Astrocyte of the cerebellum (primary cell): ENCODE data around the gene VSTM2B.

Experiments used
- DNase-seq: peaks from one replicate; pipeline ENCODE4 v3.0.0-alpha.2; 2011; ENCODE audit warnings: low read depth
- H3K4me3 ChIP-seq: 2 replicates; pipeline ENCODE4 v1.5.1; 2011; ENCODE audit warnings: mild to moderate bottlenecking, low read depth, low read length, moderate library complexity
- in situ Hi-C: cut with HindIII; loops from 2 replicates; pipeline ENCODE4 v1.10.0; 2017; ENCODE audit warnings: low sequenced_read_pairs
- TF ChIP-seq, protein P1 (sequence below): IDR thresholded peaks from 2 replicates; pipeline ENCODE4 v1.5.1; 2012; ENCODE audit warnings: low read length, low read depth, moderate library complexity, mild to moderate bottlenecking; ENCODE audit errors: missing control alignments

VSTM2B gene

DNA sequence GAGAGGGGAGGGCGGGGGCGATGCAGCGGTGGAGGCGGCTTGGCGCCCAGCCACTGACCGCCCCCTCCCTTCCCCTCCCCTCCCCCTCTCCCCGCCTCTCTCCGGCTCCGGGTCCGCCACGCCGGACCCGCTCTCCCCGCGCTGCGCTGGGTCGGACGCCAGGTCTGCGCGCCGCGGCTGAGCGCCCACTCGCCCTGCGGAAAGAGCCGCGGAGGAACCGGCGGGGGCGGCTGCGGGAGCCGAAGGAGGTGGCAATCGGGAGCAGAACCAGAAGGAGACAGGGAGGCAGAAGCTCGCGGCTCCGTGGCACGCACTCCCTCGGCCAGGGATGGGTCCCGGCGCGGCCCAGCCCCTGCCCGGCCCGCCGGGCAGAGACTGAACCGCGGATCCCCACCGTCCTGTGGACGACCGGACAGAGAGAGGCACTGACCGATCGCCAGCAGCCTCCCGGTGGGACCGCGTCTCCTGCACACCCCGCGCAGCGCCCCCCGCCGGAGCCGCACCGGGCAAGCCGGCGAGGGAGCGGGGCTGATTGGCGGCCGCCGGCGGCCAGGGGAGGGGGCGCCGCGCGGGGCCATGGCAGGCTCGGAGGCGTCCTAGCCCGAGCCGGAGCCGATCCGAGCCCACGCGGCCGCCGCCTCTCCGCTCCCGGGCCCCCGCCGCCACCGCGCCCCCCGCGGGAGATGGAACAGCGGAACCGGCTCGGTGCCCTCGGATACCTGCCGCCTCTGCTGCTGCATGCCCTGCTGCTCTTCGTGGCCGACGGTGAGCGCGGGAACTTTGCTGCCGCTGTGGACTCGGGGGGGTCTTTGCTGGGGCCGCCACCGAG, at the start of gene VSTM2B:
Gene VSTM2B (plus strand): TSS at position 94 of the 829 bp plus-strand sequence. CDS start 590 bp downstream, at position 684.
- DNase-seq, result no peak
- H3K4me3 ChIP-seq, result no peak within 1 kb of the TSS
- in situ Hi-C loops, result no loop called here
- TF ChIP-seq, protein P1, sequence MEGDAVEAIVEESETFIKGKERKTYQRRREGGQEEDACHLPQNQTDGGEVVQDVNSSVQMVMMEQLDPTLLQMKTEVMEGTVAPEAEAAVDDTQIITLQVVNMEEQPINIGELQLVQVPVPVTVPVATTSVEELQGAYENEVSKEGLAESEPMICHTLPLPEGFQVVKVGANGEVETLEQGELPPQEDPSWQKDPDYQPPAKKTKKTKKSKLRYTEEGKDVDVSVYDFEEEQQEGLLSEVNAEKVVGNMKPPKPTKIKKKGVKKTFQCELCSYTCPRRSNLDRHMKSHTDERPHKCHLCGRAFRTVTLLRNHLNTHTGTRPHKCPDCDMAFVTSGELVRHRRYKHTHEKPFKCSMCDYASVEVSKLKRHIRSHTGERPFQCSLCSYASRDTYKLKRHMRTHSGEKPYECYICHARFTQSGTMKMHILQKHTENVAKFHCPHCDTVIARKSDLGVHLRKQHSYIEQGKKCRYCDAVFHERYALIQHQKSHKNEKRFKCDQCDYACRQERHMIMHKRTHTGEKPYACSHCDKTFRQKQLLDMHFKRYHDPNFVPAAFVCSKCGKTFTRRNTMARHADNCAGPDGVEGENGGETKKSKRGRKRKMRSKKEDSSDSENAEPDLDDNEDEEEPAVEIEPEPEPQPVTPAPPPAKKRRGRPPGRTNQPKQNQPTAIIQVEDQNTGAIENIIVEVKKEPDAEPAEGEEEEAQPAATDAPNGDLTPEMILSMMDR, result no peak

DNA sequence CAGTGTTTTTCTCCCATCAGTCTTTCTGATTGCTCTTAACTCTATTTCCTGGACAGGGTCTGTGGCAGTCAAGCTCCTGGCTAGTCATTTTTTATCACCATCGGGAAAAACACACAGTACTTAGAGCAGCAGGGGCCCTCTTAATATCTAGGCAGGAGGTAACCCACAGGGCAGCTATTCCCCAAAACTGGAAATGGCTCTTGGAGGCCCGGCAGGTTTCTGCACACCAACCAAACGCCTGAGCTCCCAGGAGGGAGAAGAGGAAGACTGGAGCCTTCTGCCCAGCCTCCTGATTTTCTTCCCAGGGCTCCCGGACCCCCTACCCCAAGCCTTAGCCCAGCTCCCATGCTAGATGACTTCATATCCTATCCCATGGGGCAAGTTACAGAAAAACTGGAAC, 49.3 kb upstream of the VSTM2B start:
- DNase-seq, result no peak
- H3K4me3 ChIP-seq, result no peak overlapping the region
- in situ Hi-C loops, result no loop called here
- TF ChIP-seq, protein P1, result no peak

DNA sequence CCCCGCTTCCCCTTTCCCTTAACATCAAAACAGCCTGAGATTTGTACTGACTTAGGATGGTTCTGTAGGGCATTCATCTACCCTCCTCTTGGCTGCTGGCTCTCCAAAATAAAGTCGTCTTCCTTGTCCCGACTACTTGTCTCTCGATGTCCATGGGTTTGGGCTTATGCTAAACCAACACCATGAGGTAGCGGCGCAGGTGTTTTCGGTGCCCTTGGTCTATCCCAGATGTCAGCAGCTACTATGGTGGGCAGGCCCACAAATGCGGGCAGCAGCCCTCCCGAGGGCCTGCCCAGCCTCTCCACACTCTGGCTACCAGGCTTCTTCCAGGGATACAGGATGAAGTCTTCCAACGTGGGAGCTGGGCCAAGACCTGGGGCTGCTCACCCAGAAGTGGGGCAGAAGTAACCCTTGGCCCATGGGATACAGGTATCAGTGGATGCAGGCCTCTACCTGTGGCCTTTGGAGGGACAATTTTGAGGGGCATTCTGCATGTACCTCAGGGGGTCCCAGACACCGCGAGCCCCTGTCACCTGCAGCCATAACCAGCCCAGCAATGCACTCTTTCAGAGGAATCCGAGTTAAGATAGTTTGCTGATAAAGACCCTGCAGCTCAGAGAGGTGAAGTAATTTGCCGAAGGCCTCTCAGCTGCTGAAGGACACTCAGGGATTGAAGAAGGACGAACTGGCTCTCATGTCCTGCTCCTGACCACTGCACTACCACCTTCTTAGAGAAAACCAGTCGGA, 47.8 kb upstream of the VSTM2B start:
- in situ Hi-C loops, result no loop called here
- no peak for DNase-seq
- H3K4me3 ChIP-seq, result no peak overlapping the region
- TF ChIP-seq, protein P1, result no peak

DNA sequence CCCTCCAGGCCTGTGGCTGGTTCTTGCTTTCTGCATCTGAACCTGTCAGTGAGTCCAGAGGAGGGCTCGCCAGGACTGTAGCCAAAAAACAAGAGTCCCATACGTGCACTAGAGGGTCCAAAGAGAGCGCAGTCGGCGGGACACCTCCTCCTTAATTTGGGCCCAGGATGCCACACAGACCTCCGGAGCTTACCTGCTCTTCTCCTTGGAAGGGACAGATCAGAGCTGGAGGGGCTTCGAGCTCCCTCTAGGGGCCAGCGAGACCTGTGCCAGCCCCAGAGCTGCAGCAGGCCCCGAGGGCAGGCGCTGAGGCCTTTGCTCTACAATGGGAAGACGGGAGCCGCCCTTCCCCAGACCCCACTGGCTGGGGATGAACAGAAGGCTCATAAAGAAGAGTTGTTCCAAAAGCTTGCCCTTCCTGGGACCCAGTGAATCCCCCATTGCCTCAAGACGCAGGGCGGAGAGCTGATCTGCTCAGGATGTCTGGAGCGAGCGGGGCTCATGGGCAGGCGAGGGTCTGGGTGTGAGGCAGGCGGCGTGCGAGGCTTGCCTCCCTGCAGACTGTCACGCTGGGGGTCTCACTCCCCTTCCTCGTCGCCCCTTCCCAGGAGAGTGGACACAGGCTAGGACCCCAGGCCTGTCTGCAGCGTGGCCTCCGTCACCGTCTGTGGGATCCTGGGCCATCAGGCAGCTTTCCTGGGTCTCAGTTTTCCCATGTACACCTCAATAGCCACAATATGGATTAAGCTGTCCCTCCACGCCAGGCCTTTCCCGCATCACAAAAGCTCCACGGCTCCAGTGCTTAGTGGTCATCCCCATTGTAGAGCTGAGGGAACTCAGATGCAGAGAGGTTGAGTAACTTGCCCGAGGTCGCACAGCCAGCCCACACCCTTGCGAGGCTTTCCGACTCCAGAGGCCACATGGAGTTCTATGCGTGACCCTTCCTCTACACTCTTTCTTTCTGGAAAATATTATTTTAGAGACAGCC, 46.9 kb upstream of the VSTM2B start:
- in situ Hi-C loops, result no loop called here
- TF ChIP-seq, protein P1, result peak; percentile 2
- DNase-seq, result no peak
- H3K4me3 ChIP-seq, result no peak overlapping the region

DNA sequence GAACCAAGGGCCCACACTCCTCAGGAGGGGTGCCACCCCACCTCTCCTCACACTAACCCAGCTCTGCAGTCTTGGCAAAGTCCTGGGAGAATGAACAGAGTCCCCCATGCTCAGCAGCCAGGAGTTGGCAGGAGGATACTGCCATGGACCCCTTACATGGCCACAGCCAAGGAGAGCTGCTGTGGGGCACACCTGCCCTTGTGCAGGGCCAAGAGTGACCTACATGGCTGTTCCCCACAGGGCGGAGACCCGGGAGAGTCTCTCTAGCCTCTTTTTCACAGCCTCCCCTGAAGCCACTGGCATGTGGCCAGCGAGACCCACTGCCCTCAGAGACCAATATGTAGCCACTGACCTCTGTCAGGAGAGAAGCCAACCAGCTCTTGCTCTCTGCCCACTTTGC, 45.9 kb upstream of the VSTM2B start:
- no peak for DNase-seq
- in situ Hi-C loops, result no loop called here
- TF ChIP-seq, protein P1, result no peak
- H3K4me3 ChIP-seq, result no peak overlapping the region

DNA sequence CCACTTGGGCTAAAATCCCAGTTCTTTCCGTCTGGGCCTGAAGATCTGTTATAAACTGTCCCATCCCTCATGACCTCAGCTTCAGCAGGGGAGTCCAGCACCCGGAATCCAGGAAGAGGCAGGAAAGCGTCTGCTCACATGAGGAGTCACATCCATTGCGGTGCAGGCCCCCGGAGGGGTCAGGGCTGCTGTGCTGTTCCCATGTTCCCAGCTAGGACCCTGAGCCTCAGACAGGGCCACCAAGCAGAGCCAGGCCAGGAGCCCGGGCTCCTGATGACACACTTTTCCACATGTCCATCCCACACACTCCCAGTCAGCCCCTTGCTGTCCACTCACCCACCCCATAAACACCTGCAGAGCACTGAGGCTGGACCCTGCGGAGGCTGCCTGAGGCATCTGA, 45.3 kb upstream of the VSTM2B start:
- in situ Hi-C loops, result no loop called here
- TF ChIP-seq, protein P1, result no peak
- no peak overlapping the region for H3K4me3 ChIP-seq

More for the DNA sequence above, 45.3 kb upstream of the VSTM2B start:
- no peak for DNase-seq
